Suppressor macrophage (primary cell): Measurements from ENCODE around the gene SCIN.
"Not testable (repeated sequence)": the region's sequence is repeated elsewhere in the genome, so short reads cannot be mapped to it uniquely, and the experiment has no call there.

Experiments
- DNase-seq, 4 experiments: peaks; one replicate each; pipeline ENCODE4 v3.0.0-alpha.2; 2020 to 2022

The SCIN gene

DNA sequence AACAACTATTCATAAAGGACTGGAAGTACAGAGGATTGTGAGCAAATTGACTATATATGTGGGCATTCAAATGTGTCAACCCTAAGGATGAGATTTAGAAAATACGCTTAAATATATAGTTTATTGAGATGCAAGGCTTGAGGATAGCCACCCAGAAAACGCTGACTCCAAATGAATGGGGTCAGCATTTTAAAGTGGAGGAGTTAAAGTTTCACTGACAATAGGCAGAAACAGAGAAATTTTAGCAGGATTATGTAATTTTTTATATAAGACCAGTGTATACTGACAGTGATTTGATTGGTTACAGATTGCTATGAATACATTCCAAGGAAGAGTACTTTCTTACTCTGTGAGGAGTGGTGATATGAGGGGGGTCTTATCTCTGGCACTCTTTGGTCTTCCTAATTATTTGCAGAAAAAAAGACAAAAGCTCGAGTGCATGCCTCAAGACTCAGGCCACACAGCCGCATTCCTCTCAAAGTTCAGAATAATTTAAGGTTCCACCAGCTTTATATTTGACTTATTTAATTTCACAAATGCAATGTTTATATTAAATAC, 78.3 kb downstream of the SCIN start:
- DNase-seq = no peak

DNA sequence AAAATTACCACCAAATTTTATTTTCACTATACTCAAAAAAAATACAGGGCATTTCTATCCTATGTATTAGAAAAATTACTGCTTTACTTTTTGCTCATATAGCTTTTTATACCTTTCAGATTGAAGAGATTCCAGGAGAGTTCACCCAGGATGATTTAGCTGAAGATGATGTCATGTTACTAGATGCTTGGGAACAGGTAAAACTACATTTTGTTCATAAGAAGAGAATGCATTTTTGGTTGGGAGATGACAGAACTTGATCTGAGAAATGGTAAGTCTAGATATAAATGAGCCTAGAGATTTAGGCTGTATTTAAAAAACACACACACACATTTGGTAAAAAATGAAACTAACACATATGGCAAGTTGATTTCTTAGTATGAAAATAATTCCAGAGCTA, 78.8 kb downstream of the SCIN start:
- no peak for DNase-seq

DNA sequence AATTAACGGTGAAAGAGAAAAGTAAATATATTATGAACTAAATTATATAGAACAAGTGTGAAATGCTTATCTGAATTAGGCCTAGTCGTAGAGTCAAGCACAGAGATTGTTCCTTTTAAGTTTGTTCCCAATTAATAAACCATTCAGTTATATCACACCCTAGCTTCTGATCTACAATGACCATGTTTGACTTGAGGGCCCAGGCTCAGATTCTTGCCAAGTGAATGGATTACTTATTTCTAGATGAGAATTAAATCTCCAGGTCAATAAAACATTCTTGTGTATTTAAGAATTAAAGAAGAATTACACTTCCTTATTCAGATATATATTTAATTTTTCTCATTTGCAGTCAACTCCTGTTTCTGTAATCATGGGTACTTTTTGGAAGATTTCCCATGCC, 79.6 kb downstream of the SCIN start:
- DNase-seq = no peak

DNA sequence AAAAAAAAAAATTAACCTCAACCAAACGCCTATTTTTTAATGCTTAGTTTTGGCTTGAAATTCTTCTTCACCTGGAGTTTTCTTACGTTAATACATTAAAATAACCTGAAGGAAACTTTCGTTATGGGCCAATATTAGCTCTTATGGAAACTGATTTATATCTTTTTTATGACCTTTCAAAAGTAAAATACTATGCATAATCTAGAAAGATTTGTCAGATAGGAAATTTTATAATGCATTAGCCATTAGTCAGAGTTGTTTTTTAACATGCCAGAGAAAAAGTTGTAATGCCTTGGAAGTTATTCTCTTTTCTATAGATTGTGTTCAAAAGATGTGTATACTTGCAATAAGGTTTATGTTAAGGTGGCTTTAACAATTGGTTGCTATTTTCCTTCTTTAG, 82.6 kb downstream of the SCIN start:
- DNase-seq = no peak

DNA sequence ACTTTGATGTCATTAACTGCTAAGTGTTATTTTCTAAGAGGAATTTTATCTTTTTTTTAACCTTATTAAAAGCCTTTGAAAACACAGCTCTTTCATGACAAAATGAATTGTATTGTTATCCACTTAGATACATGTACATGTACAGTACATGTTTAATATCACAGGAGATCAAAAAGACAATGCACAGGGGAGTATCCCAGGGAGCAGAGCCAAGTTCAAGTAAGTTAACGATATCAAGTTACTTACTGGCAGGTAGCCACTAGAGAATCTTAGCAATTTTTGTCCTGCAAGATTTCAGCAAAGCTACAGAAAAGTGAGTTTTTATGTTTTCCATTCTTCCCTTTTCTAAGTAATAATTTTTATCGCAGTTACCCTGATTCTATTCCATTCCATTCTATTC, 83.0 kb downstream of the SCIN start:
- no peak for DNase-seq

DNA sequence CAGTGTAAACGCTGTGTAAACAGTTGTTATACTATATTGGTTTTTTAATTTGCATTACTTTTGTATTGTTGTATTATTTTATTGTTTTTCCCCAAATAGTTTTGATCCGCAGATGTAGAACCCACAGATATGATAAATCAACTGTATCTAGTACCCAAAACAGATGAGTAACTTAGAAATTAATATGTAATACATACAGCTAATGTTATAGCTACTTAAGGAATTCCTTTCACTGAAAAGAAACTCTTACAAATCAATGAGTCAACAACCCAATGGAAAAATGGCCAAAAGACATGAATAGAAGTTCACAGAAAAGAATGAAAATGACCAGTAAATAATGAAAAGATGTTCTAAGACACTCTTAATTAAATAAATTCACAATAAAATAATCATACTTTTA, 84.6 kb downstream of the SCIN start:
- no peak for DNase-seq

GRCh38 chr7:12660423-12660822, 89.9 kb downstream of the SCIN start:
- DNase-seq = not testable (repeated sequence)

GRCh38 chr7:12660986-12661385, 90.5 kb downstream of the SCIN start:
- not testable (repeated sequence) for DNase-seq

GRCh38 chr7:12661581-12661980, 91.1 kb downstream of the SCIN start:
- DNase-seq = no peak

DNA sequence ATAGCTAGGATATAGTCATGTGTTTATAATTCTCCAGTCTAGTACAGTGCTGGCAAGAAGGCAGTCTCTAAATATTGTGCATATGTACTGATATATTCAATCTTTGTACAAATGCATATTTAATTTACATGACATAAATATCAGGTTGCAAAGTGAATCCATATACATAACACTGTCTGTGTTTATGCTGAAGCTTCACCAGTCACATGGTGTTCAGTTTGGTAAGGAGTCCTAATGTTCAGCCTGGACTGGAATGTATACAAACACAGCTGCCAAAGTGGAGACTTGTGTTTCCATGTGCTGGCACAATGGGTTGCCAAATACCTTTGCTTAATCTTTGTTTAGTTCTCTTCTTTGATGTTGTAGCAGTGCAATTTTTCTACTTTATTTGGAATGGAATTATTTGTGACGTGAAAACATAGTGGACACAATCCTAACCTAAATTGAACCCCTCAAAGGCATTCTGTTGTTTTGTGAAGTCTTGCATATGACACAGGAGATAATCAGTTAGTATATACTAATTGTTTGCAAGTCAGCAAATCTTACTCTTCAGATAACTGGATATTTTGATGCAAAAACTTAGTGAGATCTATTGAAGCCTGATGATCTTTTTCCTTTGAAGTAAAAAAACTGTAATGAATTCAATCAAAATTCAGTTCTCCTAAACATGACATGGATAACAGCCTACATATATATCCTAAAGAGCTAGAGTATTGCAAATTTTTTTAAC, 99.6 kb downstream of the SCIN start:
- peak in 3 of 4 experiments; percentile 10 to 38 (median 13) for DNase-seq

DNA sequence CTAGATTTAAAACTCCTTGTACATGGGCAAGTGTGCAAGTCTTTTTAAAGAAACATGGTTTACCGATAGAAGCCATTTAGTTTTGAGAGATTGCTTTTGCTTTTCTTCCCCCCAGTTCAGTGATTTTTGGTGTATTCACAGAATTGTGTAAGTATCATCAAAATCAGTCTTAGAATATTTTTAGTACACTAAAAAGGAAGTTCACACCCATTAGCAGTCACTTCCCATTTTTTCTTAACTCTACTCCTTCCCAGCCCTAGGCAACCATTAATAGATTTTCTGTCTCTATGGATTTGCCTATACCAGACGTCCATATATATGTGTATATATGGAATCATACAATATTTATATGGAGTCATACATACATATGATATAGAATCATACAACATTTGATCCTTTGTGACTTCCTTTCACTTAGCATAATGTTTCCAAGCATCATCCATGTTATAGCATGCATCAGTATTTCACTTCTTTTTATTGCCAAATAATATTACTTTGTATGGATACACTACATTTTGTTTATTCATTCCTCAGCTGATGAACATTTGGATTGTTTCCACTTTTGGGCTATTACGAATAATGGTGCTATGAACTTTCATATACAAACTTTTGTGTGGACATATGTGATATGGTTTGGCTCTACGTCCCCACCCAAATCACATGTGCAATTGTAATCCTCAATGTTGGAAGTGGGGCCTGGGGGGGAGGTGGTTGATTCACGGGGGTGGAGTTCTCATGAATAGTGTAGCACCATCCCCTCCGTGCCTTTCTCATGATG, 100.4 kb downstream of the SCIN start:
- DNase-seq = peak; percentile 7 to 76 (median 49)

- not testable (repeated sequence) for DNase-seq
Observed at GRCh38 chr7:12673436-12673835, 102.9 kb downstream of the SCIN start.

- DNase-seq = no peak
Observed at GRCh38 chr7:12674053-12674452, 103.5 kb downstream of the SCIN start.

DNA sequence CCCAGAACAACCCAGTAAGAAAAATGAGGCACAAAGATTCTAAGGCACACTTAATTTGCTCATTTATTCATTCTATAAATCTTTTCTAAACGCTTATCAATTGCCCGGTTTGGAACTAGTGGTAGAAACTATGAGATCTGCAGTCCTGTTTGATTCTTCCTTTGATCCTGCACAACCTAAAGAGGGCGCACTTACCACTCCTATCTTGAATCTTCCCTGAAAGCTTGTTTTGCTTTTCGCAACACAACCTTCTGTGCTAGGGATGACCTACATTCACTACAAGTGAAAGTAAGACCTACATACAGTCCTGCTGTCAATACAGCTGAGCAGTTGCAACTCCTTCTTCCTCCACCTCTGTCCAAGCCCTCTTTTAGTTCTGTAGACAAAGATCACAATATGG, 104.3 kb downstream of the SCIN start:
- peak; percentile 67 to 79 (median 73) for DNase-seq

- DNase-seq = peak in 1 of 4 experiments; percentile 10
Observed at GRCh38 chr7:12683678-12684585, 113.4 kb downstream of the SCIN start.

DNA sequence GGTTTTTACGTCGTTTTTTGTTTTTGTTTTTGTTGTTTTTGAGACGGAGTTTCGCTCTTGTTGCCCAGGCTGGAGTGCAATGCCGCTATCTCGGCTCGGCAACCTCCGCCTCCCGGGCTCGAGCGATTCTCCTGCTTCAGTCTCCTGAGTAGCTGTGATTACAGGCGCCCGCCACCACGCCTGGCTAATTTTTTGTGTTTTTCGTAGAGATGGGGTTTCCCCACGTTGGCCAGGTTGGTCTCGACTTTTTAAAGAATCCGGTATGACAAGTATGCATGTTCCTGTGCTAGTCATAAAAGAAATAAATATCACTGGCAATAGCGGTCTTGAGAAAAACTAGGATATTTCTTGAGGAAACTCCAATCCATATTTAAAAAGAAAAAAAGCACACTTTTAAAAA, 114.2 kb downstream of the SCIN start:
- no peak for DNase-seq

DNA sequence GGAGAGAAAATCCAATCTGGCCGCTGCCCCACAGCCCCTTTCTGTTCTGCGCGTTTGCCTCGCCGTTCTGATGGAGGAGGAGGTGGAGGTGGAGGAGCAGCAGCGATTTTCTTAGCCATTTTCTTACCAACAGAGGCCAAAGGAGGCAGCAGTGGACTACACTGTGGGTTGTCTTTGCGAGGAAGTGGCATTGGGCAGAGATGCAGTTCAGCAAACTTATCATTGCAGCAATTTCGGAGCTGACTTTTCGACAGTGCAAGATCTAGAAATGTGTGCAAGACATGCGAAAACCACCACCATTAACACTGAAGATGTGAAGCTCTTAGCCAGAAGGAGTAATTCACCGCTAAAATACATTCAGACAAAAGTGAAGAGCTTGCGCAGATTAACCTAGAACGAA, 115.0 kb downstream of the SCIN start:
- peak; percentile 47 to 75 (median 60) for DNase-seq

- peak; percentile 96 to 99 (median 97) for DNase-seq
Observed at GRCh38 chr7:12686234-12686890, 115.8 kb downstream of the SCIN start.

GRCh38 chr7:12686891-12687717, 116.6 kb downstream of the SCIN start, which contains the start of gene ARL4A:
ARL4A (plus strand) TSS chr7:12687633; CDS start chr7:12688255, 622 bp downstream.
- peak; percentile 98 to 100 (median 98) for DNase-seq

GRCh38 chr7:12687718-12688171, 117.2 kb downstream of the SCIN start:
- DNase-seq = no peak
